NCI-H1694 treated with DMSO at 0.1 percent for 48 hours (cell line): ENCODE data around the gene ADAM19.
A peak's percentile ranks its signal among the peaks of the same experiment; 100 is the strongest.
"Not testable (repeated sequence)": the region's sequence is repeated elsewhere in the genome, so short reads cannot be mapped to it uniquely, and the experiment has no call there.

Experiments
- DNase-seq: peaks from one replicate; lab custom pipeline; 2025; lab: John Stamatoyannopoulos, UW

ADAM19 gene

GRCh38 chr5:157459715-157460599, 115.6 kb downstream of the ADAM19 start, which contains the start of gene NIPAL4:
Gene NIPAL4, plus strand, starts transcription at chr5:157460213. Its CDS starts 108 bp downstream, at chr5:157460321.
- DNase-seq = no peak

GRCh38 chr5:157458835-157459234, 116.7 kb downstream of the ADAM19 start:
- DNase-seq = no peak

GRCh38 chr5:157457391-157457790, 118.2 kb downstream of the ADAM19 start:
- no peak for DNase-seq

DNA sequence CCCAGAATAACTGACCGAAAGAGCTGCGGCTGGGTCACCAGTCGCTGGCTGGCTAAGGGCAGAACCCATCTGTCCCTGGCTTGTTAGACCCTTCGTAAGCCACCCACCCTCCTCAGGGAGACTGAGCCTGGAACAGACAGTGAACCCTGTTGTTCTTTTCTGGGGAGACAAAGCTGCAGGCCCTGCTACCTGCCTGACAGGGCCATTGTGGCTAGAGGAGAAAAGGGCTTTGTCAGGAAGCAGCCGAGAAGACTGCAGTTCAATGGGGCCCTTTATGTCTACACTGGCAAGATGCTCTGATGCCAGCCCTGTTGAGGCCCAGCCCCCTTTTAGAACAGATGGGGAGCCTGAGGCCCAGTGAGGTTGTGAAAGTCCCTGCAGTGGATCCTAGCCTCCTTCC, 119.3 kb downstream of the ADAM19 start:
- DNase-seq = no peak

GRCh38 chr5:157455057-157455456, 120.5 kb downstream of the ADAM19 start:
- DNase-seq = no peak

- DNase-seq = no peak
These were observed 121.3 kb downstream of the ADAM19 start for GRCh38 chr5:157454273-157454672.

DNA sequence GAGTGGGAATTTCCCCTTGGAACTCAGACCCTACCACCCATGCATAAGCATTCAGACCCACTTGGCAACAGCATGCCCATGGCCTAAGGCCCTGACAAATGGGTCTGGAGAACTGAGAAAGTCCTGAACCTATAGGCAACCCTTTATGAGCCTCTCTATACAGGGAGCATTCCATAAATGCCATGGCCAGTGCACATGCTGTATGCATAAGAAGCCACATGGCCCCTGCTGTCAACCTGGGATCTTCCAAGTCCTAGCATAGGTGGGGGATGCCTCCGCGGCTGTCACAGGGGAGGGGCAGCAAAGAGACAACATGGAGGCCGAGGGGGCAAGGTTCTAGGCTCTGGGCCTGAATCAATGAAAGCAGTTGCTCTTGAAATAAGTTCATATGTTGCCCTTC, 123.8 kb downstream of the ADAM19 start:
- no peak for DNase-seq

GRCh38 chr5:157450024-157450423, 125.6 kb downstream of the ADAM19 start:
- no peak for DNase-seq

DNA sequence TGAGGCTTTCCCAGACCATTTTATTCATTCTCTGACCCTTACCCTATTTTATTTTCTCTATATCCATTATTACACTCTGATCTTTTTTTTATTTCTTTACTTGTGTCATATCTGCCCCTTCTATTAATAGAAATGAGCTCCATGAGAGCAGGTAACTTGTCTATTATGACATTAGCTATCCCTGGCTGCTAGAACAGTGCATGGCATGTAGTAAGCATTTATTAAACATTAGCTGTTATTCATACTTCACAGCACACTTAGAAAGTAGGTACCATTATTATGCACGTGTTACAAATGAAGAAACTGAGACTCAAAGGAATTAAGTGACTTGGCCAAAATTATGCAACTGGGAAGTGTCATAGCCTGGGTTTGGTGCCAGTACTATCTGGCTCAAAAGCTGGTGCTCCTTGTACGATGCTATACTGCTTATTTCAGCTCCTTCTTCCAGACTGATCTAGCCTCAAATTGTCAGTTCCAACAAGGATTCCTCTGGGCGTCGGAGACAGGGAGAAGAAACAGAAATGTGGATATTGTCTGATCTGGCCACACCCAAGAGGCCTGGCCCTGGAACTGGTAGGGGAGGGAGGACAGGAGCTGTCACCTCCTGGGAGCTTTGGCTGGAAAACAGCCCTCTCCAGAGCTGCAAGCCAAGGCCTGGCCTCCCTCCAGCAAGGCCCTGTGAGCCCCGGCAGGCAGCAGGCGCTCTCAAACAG, 126.4 kb downstream of the ADAM19 start:
- peak; percentile 53 for DNase-seq

- no peak for DNase-seq
These were observed 128.4 kb downstream of the ADAM19 start for GRCh38 chr5:157447201-157447637.

DNA sequence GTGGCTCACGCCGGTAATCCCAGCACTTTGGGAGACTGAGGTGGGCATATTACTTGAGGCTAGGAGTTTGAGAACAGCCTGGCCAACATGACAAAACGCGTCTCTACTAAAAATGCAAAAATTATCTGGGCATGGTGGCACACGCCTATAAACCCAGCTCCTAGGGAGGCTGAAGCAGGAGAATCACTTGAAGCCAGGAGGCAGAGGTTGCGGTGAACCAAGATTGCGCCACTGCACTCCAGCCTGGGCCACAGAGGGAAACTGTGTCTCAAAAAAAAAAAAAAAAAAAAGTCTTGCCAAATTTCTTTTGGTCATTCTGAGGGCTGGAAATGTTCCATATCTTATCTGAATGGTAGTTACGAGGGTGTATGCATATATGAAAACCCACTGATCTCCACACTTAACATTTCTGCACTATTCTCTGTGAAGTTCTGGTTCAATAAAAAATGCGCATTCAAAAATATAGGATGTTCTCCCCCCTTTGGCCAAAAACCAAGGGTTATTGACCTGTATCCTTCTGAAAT, 129.1 kb downstream of the ADAM19 start:
- DNase-seq = no peak

DNA sequence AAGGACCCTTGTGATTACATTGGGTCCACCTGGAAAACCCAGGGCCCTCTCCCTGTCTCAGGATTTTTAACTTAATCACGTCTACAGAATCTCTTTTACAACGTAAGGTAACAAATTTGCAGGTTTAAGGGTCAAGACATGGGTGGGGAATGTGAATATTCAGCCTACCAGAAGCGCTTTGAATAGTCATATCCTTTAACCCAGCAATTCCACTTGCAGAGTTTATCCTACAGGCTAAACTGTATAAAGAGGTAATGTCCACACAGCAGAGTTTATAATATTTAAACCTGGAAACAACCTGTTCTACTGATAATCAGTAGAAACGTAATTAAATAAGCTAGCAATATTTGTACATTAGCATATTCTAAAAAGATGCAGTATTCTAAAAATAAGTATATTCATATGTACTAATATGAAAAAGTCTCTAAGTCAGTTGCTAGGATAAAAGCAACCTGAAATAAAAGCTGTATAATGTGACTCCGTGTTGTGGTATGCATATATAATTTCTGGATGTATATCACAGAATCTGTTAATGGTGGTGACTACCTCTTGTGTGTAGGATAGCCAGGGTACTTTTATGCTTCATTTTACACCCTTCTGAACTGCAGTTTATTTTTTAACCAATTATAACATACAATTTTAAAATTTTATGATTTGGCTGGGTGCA, 129.7 kb downstream of the ADAM19 start:
- DNase-seq = no peak

DNA sequence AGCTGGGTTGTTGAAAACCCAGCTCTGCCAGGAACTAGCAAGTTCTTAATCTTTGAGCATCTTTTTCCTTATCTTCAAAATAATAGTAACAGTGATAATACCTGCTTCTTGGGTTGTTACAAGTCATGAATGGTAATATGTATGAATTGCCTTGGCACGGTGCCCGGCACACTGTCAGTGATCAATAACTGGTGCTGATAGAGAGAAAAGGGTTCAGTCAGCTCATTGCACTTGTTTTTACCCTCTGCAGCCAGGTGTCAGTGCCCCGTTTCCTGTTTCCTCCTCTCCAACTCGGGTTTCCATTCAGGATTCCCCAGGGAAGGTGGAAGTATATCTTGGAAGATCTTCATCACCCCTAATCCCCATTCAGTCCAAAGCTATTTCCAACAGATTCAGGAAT, 131.4 kb downstream of the ADAM19 start:
- DNase-seq = no peak

GRCh38 chr5:157443041-157443549, 132.5 kb downstream of the ADAM19 start:
- no peak for DNase-seq

GRCh38 chr5:157434096-157434495, 141.5 kb downstream of the ADAM19 start:
- no peak for DNase-seq

- peak; percentile 33 for DNase-seq
These were observed 143.9 kb downstream of the ADAM19 start for GRCh38 chr5:157431544-157432200.

- DNase-seq = not testable (repeated sequence)
These were observed 145.7 kb downstream of the ADAM19 start for GRCh38 chr5:157429920-157430319.
